Esophagus (tissue), 2 donors: Measurements from ENCODE around the gene CHRM2. TPM values are rescaled to one million over a fixed set of nuclear protein-coding genes. Genes with fewer than 3 reads are reported as not detected.
"Not testable (repeated sequence)": the region's sequence is repeated elsewhere in the genome, so short reads cannot be mapped to it uniquely, and the experiment has no call there.

Experiments
- H3K27ac ChIP-seq, 2 donors: one replicate each; pipeline ENCODE4 v1.5.1; 2013; ENCODE audit warnings: low read depth in 2 of 2, mild to moderate bottlenecking in 2 of 2, inconsistent platforms in 1 of 2, low read length in 1 of 2, moderate library complexity in 1 of 2
- H3K27me3 ChIP-seq, 2 donors: one replicate each; pipeline ENCODE4 v1.6.1; 2013; ENCODE audit warnings: low read length in 2 of 2, control low read depth in 1 of 2, mild to moderate bottlenecking in 1 of 2; ENCODE audit not compliant: insufficient read depth in 2 of 2, control insufficient read depth in 1 of 2
- H3K36me3 ChIP-seq, 2 donors: one replicate each; pipeline ENCODE4 v1.6.1; 2013; ENCODE audit warnings: low read length in 1 of 2; ENCODE audit not compliant: control insufficient read depth in 2 of 2, insufficient read depth in 2 of 2
- H3K4me1 ChIP-seq, 2 donors: one replicate each; pipeline ENCODE4 v1.6.1; 2013; ENCODE audit warnings: low read length in 1 of 2; ENCODE audit not compliant: control insufficient read depth in 2 of 2, insufficient read depth in 2 of 2
- H3K4me3 ChIP-seq, 2 donors: one replicate each; pipeline ENCODE4 v1.5.1; 2013; ENCODE audit warnings: low read length in 2 of 2, mild to moderate bottlenecking in 2 of 2, low read depth in 1 of 2, moderate library complexity in 1 of 2
- H3K9me3 ChIP-seq, 2 donors: one replicate each; pipeline ENCODE4 v1.6.1; 2013; ENCODE audit warnings: mild to moderate bottlenecking in 2 of 2, low read depth in 1 of 2, low read length in 1 of 2, moderate library complexity in 1 of 2; ENCODE audit not compliant: control insufficient read depth in 2 of 2, insufficient read depth in 1 of 2
- WGBS, 2 donors: extraction: QIAGEN DNeasy Blood & Tissue Kit; methylation state at CpG; one replicate each; pipeline ENCODE4 v1.1.7; 2013; 5-methylcytosine and 5-hydroxymethylcytosine counted together
- polyA plus RNA-seq, 2 donors: library from polyadenylated mRNA; stranded (reverse); fragments of 200-250 nt; gene quantifications; one replicate each; pipeline ENCODE4 v1.2.3, GENCODE V29; 2013
- donor health status: healthy with polysubstance abuse.
- donor health status: Bipolar disorder and iron deficiency.

Gene CHRM2
- polyA plus RNA-seq: under 1 TPM; 0.04 to 0.12 TPM

- Histone ChIP-seq H3K4me1 (peaks cover 3 to 6% of the 10 kb centered on the region in 2 donors), H3K36me3 (no peaks in the 10 kb centered on the region), H3K27ac (no peak within 1 kb of the TSS), H3K9me3 (no peaks in the 10 kb centered on the region), H3K27me3 (peaks cover 0 to 15% of the 10 kb centered on the region in 2 donors), H3K4me3 (peak within 1 kb of the TSS in 1 of 2 donors; percentile 0)
- WGBS, 2 donors: 4% methylated on average over 23 of the region's 23 CpGs
These were observed at the start of gene CHRM2 for GRCh38 chr7:136868496-136869000. Gene CHRM2, plus strand, starts transcription at chr7:136868652. Its CDS starts 146,214 bp downstream, at chr7:137014866.

- H3K27ac ChIP-seq, H3K9me3 ChIP-seq, H3K27me3 ChIP-seq, H3K36me3 ChIP-seq, H3K4me1 ChIP-seq, H3K4me3 ChIP-seq: not testable (repeated sequence)
- whole genome bisulfite sequencing, 2 donors: 48 to 52% methylated on average over 8 to 11 of the region's 16 CpGs
These were observed 37.1 kb upstream of the CHRM2 start for GRCh38 chr7:136831398-136831797.

GRCh38 chr7:136845899-136846465, 22.5 kb upstream of the CHRM2 start:
- no peaks in the 10 kb centered on the region for H3K36me3 ChIP-seq
- WGBS, 2 donors: 61 to 67% methylated on average over 1 of the region's 1 CpG
- H3K27me3 ChIP-seq: no peaks in the 10 kb centered on the region
- no peaks in the 10 kb centered on the region for H3K9me3 ChIP-seq
- H3K4me1 ChIP-seq: no peaks in the 10 kb centered on the region
- H3K4me3 ChIP-seq: no peak overlapping the region
- no peak overlapping the region for H3K27ac ChIP-seq

GRCh38 chr7:136847858-136848257, 20.6 kb upstream of the CHRM2 start:
- WGBS, 2 donors: 80% methylated on average over 2 of the region's 2 CpGs

GRCh38 chr7:136853654-136854053, 14.8 kb upstream of the CHRM2 start:
- Histone ChIP-seq H3K9me3 (peaks cover 0 to 2% of the 10 kb centered on the region in 2 donors), H3K27me3 (no peaks in the 10 kb centered on the region), H3K27ac (no peak overlapping the region), H3K36me3 (no peaks in the 10 kb centered on the region), H3K4me3 (no peak overlapping the region), H3K4me1 (no peaks in the 10 kb centered on the region)
- WGBS, 2 donors: 42 to 48% methylated on average over 2 of the region's 2 CpGs

More at GRCh38 chr7:136847858-136848257, 20.6 kb upstream of the CHRM2 start:
- H3K4me1 ChIP-seq: no peaks in the 10 kb centered on the region
- no peaks in the 10 kb centered on the region for H3K36me3 ChIP-seq
- H3K27ac ChIP-seq: no peak overlapping the region
- H3K9me3 ChIP-seq: peaks cover 0 to 2% of the 10 kb centered on the region in 2 donors
- no peaks in the 10 kb centered on the region for H3K27me3 ChIP-seq
- H3K4me3 ChIP-seq: no peak overlapping the region

- Histone ChIP-seq H3K27me3 (no peaks in the 10 kb centered on the region), H3K4me1 (no peaks in the 10 kb centered on the region), H3K36me3 (no peaks in the 10 kb centered on the region), H3K9me3 (no peaks in the 10 kb centered on the region), H3K27ac (no peak overlapping the region), H3K4me3 (no peak overlapping the region)
- WGBS, 2 donors: 44 to 50% methylated on average over 3 of the region's 3 CpGs
These were observed 10.9 kb upstream of the CHRM2 start for GRCh38 chr7:136857573-136857972.

GRCh38 chr7:136859803-136860202, 8.6 kb upstream of the CHRM2 start:
- Histone ChIP-seq H3K4me3 (no peak overlapping the region), H3K4me1 (no peaks in the 10 kb centered on the region), H3K27ac (no peak overlapping the region), H3K9me3 (no peaks in the 10 kb centered on the region), H3K27me3 (no peaks in the 10 kb centered on the region), H3K36me3 (no peaks in the 10 kb centered on the region)
- WGBS, 2 donors: 22 to 33% methylated on average over 1 of the region's 1 CpG

- WGBS, 2 donors: 89 to 90% methylated on average over 10 of the region's 10 CpGs
- no peaks in the 10 kb centered on the region for H3K9me3 ChIP-seq
- no peaks in the 10 kb centered on the region for H3K36me3 ChIP-seq
- peaks cover 3% of the 10 kb centered on the region in 2 donors for H3K4me1 ChIP-seq
- H3K27me3 ChIP-seq: peaks cover 0 to 8% of the 10 kb centered on the region in 2 donors
- H3K4me3 ChIP-seq: no peak overlapping the region
- H3K27ac ChIP-seq: no peak overlapping the region
These were observed 3.2 kb upstream of the CHRM2 start for GRCh38 chr7:136865236-136865635.

GRCh38 chr7:136865777-136866176, 2.7 kb upstream of the CHRM2 start:
- Histone ChIP-seq H3K27ac (no peak overlapping the region), H3K27me3 (peaks cover 0 to 10% of the 10 kb centered on the region in 2 donors), H3K36me3 (no peaks in the 10 kb centered on the region), H3K9me3 (no peaks in the 10 kb centered on the region), H3K4me3 (no peak overlapping the region), H3K4me1 (peaks cover 3% of the 10 kb centered on the region in 2 donors)
- 82 to 89% methylated on average over 2 of the region's 2 CpGs for WGBS, 2 donors
